Right kidney (tissue), 1 donor: Measurements from ENCODE around the gene NDUFA13.
A peak's percentile ranks its signal among the peaks of the same experiment; 100 is the strongest.

ENCODE experiments used
- DNase-seq: peaks from one replicate; pipeline ENCODE4 v3.0.0-alpha.2; 2016

The NDUFA13 gene

GRCh38 chr19:19531951-19532805, 16.2 kb downstream of the NDUFA13 start:
- peak; percentile 77 for DNase-seq

DNA sequence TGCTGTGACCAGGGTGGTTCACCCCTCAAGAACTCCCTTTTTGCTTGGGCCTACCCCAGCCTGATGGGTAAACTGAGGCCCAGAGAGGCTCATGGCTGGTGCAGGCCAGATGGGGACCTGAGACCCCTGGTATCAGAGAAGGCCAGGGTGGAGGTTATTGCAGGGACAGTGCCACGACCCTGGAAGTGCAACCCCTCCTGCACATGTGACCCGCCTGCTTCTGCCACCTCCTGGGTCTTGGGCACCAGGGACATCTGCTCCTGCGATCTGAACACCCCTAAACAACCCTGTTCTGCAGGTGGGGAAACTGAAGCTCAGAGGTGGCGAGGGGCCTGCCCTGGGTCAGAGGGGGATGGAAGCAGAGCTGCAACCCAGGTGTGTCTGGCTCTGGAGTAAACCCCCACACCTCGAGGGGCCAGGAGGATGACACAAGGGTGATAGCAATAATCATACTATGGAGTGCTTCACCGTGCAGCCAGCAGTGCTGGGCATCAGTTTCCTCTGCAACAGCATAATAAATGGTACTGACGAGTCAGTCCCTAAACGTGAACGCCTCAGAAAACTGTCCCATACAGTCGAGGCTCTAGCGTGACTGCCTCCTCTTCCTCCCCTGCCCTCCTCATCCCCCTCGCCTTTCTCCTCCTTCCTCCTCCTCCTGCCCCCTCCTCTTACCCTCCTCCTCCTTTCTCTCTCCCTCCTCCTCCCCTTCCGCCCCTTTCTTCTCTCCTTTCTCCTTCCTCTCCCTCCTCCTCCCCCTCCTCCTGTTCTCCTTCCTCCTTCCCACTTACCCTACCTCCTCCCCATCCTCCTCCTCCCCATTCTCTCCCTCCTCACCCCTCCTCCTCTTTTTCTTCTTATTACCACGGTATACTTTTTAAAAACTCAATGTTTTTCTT, 17.0 kb downstream of the NDUFA13 start:
- DNase-seq: no peak

DNA sequence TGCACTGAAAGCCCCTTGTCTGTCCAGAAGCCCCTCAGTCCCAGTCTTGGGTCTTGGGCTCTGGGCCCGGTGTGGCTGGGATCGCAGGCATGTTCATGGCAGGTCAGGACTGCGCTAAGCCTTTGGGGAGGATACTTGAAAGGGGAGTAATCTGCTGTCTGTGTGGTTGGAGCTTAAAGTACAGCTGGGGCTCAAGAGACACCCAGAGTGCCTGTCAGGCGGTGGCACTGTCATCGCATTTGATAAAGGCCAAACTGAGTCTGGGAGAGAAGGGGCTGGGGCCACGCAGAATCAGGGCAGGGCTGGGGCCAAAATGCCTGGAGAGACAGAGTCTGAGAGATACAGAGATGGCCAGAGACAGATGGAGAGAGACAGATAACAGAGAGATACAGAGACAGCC, 17.8 kb downstream of the NDUFA13 start:
- no peak for DNase-seq

GRCh38 chr19:19534556-19535265, 18.7 kb downstream of the NDUFA13 start:
- no peak for DNase-seq

DNA sequence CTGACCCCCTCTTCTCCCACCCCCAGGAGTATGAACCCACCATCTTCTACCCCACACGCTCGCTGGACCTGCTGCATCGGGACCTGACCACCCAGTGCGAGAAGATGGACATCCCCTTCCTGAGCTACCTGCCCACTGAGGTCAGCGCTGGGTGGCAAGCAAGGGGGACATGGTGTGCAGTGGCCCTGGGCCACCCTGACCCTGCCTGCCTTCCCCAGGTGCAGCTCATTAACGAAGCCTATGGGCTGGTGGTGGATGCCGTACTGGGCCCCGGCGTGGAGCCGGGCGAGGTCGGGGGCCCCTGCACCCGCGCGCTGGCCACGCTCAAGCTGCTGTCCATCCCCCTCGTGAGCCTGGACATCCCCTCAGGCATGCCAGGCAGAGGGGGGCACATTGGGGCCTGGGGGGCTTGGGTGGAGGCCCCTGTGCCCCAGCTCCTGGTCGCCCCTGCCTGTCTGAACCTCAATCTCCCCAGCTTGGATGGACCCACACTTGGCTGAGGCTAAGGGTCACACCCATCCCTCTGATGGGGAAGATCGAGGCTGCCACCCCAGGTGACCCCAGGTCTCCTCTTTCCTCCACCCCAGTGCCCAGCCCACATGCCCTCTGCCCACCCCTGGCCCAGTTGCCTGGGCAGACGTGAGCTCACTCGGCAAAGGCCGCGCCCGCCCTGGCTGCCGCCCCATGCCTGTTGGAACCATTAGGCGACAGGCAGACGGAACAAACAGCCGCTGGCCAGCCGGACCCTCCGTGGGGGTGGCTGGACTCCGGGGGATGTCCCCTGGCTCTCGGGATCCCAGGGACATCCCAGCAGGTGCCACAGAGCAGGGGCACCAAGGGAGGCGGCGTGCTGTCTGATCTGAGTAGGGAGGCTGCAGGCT, 19.5 kb downstream of the NDUFA13 start:
- DNase-seq: no peak

DNA sequence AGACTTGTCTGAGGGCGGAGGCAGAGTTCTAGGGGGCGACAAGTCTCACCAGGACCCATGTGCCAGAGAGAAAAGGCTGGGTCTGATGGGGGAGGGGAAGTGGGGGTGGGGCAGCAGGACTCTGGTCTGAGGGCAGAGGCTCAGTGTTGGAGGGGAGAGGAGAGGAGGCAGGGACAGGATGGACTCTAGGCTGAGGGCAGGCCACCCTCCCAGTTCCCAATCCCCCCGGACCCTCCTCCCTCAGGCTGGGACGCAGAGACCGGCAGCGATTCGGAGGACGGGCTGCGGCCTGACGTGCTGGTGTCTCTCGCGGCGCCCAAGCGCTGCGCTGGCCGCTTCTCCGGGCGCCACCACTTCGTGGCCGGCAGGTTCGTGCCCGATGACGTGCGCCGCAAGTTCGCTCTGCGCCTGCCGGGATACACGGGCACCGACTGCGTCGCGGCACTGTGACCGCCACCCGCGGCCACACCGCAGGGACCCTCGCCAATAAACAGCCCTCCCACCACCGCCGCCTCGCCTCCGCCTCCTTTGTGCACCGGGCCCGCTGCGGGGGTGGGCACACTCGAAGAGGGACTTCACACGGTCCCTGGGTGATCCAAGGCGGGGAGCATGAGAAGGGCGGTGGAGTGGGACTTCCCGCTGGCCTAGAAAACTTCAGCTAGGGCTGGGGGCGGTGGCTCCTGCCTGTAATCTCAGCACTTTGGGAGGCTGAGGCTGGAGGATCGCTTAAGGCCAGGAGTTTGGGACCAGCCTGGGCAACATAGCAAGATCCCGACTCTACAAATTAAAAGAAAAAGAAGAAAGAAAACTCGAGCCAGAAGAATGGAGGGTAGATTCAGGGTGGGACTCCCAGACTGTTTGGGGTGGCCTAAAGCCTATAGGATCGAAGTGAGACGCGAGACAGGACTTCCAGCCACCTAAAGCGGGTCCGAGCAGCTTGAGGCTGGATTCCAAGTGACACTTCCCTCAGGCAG, 21.3 kb downstream of the NDUFA13 start:
- peak; percentile 50 for DNase-seq

DNA sequence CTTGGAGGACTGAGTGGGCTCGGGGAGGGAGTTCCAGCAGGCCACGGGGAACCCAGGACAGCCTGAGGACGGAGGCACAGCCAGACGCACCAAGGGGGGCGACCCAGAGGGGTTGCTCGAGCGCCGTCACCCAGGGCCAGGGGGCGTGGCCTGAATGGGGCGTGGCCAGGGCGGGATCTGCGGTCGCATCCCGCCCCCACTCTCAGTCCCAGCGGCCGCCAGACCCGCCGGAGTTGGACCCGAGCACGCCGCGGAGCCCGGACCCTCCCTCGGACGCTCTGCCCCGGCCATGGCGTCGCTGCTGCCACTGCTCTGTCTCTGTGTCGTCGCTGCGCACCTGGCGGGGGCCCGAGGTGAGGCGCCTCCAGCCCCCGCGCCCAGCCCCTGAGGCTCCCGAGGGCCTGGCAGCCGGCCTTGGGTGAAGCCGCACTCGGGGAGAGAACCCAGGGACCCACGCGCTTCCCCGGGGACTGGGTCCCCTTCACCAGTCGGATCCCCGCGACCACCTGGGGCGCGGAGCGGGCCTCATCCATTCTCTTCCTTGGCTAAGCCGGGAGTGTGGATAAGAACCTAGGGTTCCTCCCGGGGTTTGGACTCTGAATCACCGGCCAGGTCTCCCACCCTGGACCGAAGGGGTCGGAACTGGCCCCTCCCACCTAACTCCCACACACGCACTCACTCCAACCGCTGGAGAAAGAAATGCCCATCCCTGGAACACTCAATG, 22.2 kb downstream of the NDUFA13 start, which contains the start of gene CILP2:
Gene CILP2 (plus strand): TSS at position 205 of the 724 bp plus-strand sequence. CDS start 85 bp downstream, at position 290.
- DNase-seq: peak; percentile 72

DNA sequence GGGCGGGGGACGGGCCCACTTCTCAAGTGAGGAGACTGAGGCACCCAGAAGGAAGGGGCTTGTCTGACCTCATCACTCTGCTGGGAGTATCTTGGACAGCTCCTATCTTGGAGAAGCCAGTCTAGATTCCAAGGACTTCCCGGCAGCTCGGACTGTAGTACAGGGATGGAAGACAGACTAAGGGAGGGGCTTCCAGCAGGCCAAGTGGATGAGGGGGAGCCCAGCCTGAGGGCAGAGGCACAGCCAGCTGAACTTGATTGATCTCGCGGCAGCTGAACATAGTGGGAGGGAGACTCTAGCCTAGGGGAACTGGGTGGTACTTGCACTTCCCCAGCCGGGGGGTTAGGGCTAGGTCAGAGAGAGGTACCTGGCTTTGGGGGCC, 22.8 kb downstream of the NDUFA13 start:
- no peak for DNase-seq

GRCh38 chr19:19539698-19540063, 23.7 kb downstream of the NDUFA13 start:
- no peak for DNase-seq

DNA sequence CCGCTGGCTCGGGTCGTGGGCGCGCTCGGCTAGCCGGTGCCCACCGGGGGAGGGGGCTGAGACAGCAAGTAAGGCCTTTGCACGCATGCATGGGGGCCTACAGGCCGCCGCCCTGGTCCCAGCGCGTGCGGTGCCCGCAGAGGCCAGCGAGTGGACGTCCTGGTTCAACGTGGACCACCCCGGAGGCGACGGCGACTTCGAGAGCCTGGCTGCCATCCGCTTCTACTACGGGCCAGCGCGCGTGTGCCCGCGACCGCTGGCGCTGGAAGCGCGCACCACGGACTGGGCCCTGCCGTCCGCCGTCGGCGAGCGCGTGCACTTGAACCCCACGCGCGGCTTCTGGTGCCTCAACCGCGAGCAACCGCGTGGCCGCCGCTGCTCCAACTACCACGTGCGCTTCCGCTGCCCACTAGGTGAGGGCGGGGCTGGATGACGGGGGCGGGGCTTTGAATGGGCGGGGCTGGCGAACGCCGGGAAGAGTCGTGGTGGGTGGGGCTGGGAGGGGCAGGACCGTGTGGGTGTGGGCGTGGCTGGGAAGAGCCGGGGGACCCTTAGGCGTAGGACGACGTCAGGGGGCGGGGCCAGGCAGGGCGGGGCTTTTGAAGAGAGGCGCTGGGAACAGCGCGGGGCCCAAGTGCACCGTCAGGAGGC, 24.2 kb downstream of the NDUFA13 start:
- DNase-seq: peak; percentile 61

DNA sequence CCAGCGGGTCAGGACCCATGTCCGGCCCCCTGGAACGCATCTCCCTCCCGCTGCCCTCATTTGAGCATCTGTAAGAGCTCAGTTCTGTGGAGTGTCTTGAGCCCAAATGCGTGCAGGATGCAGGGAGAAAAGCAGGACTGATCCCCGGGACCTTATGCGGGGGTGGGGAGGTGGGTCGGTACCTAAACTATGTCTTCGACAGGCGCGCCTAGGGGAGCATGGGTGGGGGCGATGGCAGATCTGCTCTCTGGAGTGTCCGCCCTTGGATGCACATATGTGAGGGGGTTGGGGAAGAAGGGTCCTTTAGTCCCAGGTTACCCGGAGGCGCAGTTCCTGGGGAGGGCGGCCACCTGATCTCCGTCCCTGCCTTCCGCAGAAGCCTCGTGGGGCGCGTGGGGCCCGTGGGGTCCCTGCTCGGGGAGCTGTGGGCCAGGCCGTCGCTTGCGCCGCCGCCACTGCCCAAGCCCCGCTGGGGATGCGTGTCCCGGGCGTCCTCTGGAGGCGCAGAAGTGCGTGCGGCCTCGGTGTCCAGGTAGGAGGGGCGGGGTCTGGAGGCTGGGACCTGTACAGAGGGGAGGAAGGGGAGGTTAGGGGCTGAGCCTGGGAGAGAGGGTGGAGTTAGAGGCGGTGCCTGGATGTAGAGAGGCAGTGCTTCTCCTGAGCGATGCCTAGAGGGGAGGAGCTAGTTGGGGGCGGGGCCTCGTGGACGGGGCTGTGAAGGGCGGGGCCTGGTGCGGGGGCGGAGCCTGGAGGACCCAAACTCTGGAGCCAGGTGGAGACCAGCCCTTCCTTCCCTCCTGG, 24.9 kb downstream of the NDUFA13 start:
- DNase-seq: no peak

GRCh38 chr19:19541616-19542015, 25.6 kb downstream of the NDUFA13 start:
- no peak for DNase-seq

DNA sequence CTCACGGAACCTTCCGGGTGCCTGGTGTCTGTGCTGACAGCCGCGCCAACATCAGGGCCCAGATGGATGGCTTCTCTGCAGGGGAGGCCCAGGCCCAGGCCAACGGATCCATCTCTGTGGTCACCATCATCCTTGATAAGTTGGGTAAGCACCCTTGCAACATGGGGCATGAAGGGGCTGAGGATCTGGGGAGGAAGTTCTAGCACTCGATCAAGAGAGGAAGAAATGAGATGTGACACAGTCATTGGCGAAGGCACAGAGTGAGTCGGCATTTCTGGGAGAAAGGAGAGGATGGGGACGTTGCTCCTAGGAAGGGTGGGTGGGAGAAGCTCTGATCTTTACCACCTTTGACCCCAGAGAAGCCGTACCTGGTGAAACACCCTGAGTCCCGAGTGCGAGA, 26.5 kb downstream of the NDUFA13 start:
- no peak for DNase-seq

- DNase-seq: no peak
Observed at GRCh38 chr19:19543101-19543500, 27.1 kb downstream of the NDUFA13 start.

GRCh38 chr19:19543640-19544039, 27.6 kb downstream of the NDUFA13 start:
- no peak for DNase-seq

DNA sequence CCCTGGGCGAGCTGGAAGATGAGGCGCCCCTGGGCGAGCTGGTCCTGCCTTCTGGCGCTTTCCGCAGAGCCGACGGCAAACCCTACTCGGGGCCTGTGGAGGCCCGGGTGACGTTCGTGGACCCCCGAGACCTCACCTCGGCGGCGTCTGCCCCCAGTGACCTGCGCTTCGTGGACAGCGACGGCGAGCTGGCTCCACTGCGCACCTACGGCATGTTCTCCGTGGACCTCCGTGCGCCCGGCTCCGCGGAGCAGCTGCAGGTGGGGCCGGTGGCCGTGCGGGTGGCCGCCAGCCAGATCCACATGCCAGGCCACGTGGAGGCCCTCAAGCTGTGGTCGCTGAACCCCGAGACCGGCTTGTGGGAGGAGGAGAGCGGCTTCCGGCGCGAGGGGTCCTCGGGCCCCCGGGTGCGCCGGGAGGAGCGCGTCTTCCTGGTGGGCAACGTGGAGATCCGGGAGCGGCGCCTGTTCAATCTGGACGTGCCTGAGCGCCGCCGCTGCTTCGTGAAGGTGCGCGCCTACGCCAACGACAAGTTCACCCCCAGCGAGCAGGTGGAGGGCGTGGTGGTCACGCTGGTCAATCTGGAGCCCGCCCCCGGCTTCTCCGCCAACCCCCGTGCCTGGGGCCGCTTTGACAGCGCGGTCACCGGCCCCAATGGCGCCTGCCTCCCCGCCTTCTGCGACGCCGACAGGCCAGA, 28.4 kb downstream of the NDUFA13 start:
- DNase-seq: no peak

DNA sequence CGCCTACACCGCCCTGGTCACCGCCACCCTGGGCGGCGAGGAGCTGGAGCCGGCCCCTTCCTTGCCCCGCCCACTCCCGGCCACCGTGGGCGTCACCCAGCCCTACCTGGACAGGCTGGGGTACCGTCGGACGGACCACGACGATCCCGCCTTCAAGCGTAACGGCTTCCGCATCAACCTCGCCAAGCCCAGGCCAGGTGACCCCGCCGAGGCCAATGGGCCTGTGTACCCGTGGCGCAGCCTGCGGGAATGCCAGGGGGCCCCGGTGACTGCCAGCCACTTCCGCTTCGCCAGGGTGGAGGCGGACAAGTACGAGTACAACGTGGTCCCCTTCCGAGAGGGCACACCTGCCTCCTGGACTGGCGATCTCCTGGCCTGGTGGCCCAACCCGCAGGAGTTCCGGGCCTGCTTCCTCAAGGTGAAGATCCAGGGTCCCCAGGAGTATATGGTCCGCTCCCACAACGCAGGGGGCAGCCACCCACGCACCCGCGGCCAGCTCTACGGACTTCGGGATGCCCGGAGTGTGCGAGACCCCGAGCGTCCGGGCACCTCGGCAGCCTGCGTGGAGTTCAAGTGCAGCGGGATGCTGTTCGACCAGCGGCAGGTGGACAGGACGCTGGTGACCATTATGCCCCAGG, 29.0 kb downstream of the NDUFA13 start:
- no peak for DNase-seq
